Parathyroid adenoma (tissue), 2 donors: ENCODE data around the gene SLC28A1.

Source experiments
- H2AFZ ChIP-seq: fragments of 300-600 bp; sonication (generic); one replicate; pipeline ENCODE4 v1.7.0; 2017; ENCODE audit warnings: antibody characterized with exemption, mild to moderate bottlenecking
- H3K27ac ChIP-seq: fragments of 300-600 bp; sonication (generic); one replicate; pipeline ENCODE4 v1.7.0; 2017
- H3K27me3 ChIP-seq: fragments of 300-600 bp; sonication (generic); one replicate; pipeline ENCODE4 v1.7.0; 2017; ENCODE audit warnings: low read length; ENCODE audit not compliant: control insufficient read depth, insufficient read depth
- H3K36me3 ChIP-seq: fragments of 300-600 bp; sonication (generic); one replicate; pipeline ENCODE4 v1.7.0; 2017; ENCODE audit warnings: low read length; ENCODE audit not compliant: control insufficient read depth, insufficient read depth
- H3K4me1 ChIP-seq: fragments of 300-600 bp; sonication (generic); one replicate; pipeline ENCODE4 v1.7.0; 2017; ENCODE audit warnings: control low read depth
- H3K4me2 ChIP-seq: fragments of 300-600 bp; sonication (generic); one replicate; pipeline ENCODE4 v1.7.0; 2017; ENCODE audit warnings: low read length
- H3K4me3 ChIP-seq: fragments of 300-600 bp; sonication (generic); one replicate; pipeline ENCODE4 v1.7.0; 2017; ENCODE audit warnings: low read depth, low read length
- H3K79me2 ChIP-seq: fragments of 300-600 bp; sonication (generic); one replicate; pipeline ENCODE4 v1.7.0; 2017; ENCODE audit warnings: control low read depth
- H3K9ac ChIP-seq: fragments of 300-600 bp; sonication (generic); one replicate; pipeline ENCODE4 v1.7.0; 2017; ENCODE audit warnings: mild to moderate bottlenecking
- H3K9me3 ChIP-seq: fragments of 300-600 bp; sonication (generic); one replicate; pipeline ENCODE4 v1.7.0; 2017; ENCODE audit warnings: low read length; ENCODE audit not compliant: control insufficient read depth
- TF ChIP-seq, protein P1 (sequence below): fragments of 300-600 bp; sonication (generic); IDR thresholded peaks from one replicate; pipeline ENCODE4 v1.7.0; 2017; ENCODE audit warnings: antibody characterized with exemption, mild to moderate bottlenecking
- donor health status: primary hyperparathyroidism.

Gene SLC28A1

DNA sequence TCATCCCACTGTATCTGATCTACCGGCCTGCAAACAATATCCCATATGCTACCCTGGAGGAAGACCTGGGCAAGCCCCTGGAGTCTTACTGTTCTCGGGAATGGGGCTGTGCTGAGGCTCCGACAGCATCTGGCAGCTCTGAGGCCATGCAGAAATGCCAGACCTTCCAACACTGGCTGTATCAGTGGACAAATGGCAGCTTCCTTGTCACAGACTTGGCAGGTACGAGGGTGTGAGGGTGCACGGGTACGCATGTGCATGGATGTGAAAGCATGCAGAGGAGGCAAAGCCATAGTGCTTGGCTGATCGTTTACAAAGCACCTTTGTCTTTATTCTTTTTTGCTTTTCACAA, 20.0 kb upstream of the SLC28A1 start:
- H3K79me2 ChIP-seq: no peaks in the 10 kb centered on the region
- no peak overlapping the region for H2AFZ ChIP-seq
- no peaks in the 10 kb centered on the region for H3K36me3 ChIP-seq
- H3K27ac ChIP-seq: no peak overlapping the region
- H3K4me3 ChIP-seq: no peak overlapping the region
- no peaks in the 10 kb centered on the region for H3K9me3 ChIP-seq
- TF ChIP-seq, protein P1, sequence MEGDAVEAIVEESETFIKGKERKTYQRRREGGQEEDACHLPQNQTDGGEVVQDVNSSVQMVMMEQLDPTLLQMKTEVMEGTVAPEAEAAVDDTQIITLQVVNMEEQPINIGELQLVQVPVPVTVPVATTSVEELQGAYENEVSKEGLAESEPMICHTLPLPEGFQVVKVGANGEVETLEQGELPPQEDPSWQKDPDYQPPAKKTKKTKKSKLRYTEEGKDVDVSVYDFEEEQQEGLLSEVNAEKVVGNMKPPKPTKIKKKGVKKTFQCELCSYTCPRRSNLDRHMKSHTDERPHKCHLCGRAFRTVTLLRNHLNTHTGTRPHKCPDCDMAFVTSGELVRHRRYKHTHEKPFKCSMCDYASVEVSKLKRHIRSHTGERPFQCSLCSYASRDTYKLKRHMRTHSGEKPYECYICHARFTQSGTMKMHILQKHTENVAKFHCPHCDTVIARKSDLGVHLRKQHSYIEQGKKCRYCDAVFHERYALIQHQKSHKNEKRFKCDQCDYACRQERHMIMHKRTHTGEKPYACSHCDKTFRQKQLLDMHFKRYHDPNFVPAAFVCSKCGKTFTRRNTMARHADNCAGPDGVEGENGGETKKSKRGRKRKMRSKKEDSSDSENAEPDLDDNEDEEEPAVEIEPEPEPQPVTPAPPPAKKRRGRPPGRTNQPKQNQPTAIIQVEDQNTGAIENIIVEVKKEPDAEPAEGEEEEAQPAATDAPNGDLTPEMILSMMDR: no peak
- no peak overlapping the region for H3K9ac ChIP-seq
- H3K27me3 ChIP-seq: no peaks in the 10 kb centered on the region
- H3K4me2 ChIP-seq: no peak overlapping the region
- H3K4me1 ChIP-seq: no peaks in the 10 kb centered on the region

DNA sequence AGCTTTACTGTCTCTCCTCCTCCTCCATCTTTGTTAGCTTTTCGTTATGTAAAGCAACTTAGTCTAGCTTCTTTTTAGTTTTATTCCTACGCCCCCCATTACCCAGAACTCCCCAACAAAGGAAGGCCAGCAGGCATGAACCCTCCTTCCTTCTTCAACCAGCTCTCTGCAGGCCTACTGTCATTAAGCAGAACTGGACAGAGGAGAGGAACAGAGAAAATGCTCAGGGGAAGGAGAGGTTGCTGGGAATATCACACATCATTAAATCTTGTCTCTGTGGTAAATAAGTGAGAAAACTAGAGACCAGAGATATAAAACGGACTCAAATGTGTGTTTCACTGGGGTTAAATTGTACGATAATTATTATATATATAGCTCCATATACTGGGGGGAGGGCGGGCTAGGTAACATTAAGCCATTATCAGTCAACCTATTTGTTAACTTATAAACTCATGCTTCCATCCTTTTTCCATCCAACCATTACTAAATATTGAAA, 19.3 kb upstream of the SLC28A1 start:
- TF ChIP-seq, protein P1: no peak
- H3K79me2 ChIP-seq: no peaks in the 10 kb centered on the region
- H3K4me2 ChIP-seq: no peak overlapping the region
- no peak overlapping the region for H2AFZ ChIP-seq
- H3K4me3 ChIP-seq: no peak overlapping the region
- H3K36me3 ChIP-seq: no peaks in the 10 kb centered on the region
- no peaks in the 10 kb centered on the region for H3K9me3 ChIP-seq
- H3K27ac ChIP-seq: no peak overlapping the region
- H3K27me3 ChIP-seq: no peaks in the 10 kb centered on the region
- H3K4me1 ChIP-seq: no peaks in the 10 kb centered on the region
- no peak overlapping the region for H3K9ac ChIP-seq

DNA sequence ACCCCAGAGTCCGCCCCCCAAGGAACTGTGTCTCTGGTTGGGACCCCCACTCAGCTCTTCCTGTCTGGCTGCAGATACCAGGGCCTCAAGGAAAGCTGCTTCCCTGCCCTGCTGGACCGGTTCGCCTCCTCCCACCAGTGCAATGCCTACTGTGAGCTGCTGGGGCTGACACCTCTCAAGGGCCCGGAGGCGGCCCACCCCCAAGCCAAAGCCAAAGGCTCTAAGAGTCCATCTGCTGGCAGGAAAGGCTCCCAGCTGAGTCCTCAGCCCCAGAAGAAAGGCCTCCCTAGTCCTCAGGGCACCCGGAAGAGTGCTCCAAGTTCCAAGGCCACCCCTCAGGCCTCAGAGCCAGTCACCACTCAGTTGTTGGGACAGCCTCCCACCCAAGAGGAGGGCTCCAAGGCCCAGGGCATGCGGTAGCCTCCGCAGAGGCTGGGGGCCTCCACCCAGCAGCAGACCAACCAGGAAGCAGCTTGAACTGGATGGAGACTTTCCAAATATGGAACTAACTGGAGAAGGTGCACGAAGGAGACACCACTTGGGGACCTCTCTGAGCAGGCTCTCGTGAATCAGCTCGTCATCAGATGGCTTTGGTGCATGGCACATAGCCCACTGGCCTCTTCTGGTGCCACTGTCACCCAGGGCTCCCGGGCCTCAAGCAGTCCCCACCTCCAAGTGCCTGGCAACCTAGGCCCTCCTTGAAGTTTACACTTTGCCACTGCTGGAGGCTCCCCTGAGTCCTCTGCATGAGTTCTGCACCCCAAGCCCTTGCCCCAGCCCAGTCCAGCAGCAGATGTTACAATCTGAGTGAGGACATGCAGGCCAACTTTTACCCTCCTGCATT, 16.2 kb upstream of the SLC28A1 start:
- H3K9ac ChIP-seq: no peak overlapping the region
- H3K27me3 ChIP-seq: no peaks in the 10 kb centered on the region
- H3K4me2 ChIP-seq: no peak overlapping the region
- H2AFZ ChIP-seq: no peak overlapping the region
- H3K27ac ChIP-seq: no peak overlapping the region
- TF ChIP-seq, protein P1: no peak
- H3K9me3 ChIP-seq: no peaks in the 10 kb centered on the region
- H3K4me1 ChIP-seq: no peaks in the 10 kb centered on the region
- H3K36me3 ChIP-seq: no peaks in the 10 kb centered on the region
- H3K4me3 ChIP-seq: no peak overlapping the region
- H3K79me2 ChIP-seq: no peaks in the 10 kb centered on the region

DNA sequence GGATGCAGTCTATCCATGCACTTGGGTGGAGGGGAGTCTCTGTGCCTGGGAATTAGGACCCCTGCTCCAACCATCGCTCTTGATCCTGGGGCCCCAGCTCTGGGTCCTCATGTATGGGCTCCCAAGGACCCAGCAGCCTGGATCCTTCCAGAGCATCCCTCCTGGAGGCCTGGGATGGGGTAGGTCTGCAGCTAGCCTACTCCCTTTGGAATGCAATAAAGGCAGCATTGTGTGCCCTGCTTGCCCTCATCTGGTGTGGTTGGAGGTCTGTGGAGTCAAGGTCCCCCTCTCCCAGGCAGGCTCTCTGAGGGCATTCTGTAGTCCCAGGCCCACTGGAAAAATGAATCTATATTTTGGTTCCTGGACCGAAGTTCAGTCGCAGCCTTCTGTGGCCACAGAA, 15.0 kb upstream of the SLC28A1 start:
- no peaks in the 10 kb centered on the region for H3K27me3 ChIP-seq
- H3K4me1 ChIP-seq: no peaks in the 10 kb centered on the region
- no peaks in the 10 kb centered on the region for H3K36me3 ChIP-seq
- H3K79me2 ChIP-seq: no peaks in the 10 kb centered on the region
- H3K4me3 ChIP-seq: no peak overlapping the region
- H2AFZ ChIP-seq: no peak overlapping the region
- no peak overlapping the region for H3K9ac ChIP-seq
- no peaks in the 10 kb centered on the region for H3K9me3 ChIP-seq
- no peak overlapping the region for H3K4me2 ChIP-seq
- H3K27ac ChIP-seq: no peak overlapping the region
- TF ChIP-seq, protein P1: no peak
